NAMALWA (cell line): ENCODE measurements around the gene VMAC.

Experiments
- DNase-seq: peaks from one replicate; pipeline ENCODE4 v3.0.0-alpha.2; 2015; ENCODE audit warnings: low spot score

VMAC gene

DNA sequence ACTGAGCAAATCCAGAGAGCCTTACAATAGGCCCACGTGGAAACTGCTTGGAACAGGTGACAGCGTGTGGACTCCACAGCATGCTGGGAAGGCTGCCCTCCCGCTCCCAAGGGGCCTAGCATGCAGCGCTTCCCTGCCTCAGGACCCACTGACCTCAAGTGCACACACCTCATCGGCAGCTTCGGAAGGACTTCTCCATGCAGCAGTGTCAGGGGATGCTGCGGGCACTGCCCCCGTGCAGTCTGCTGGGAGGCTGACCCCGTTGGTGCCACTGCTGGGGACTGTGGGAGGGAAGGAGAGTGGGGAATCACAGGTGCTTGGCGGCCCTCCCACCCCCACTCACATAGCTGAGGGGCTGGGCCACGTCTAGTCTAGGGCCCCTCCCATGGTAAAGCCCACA, 26.6 kb downstream of the VMAC start:
- no peak for DNase-seq

DNA sequence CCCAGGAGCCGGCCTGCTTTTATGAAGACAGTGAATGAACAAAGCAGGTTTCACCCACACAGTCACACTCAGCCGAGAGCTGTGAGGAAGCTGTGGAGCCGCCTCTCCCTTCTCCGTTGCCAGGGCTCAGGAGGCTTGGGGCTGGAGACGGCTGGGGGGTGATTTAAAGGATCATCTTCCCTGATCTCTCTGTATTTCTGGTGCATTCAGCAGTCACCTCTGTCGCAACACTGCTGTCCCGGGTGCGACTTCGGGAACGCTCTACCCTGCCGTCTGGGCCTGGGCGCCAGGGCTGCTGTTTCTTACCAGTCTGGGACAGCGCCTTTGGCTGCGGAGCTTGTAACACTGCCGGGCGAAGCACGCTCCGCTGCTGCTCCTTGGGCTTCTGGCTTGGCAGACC, 27.5 kb downstream of the VMAC start:
- no peak for DNase-seq

DNA sequence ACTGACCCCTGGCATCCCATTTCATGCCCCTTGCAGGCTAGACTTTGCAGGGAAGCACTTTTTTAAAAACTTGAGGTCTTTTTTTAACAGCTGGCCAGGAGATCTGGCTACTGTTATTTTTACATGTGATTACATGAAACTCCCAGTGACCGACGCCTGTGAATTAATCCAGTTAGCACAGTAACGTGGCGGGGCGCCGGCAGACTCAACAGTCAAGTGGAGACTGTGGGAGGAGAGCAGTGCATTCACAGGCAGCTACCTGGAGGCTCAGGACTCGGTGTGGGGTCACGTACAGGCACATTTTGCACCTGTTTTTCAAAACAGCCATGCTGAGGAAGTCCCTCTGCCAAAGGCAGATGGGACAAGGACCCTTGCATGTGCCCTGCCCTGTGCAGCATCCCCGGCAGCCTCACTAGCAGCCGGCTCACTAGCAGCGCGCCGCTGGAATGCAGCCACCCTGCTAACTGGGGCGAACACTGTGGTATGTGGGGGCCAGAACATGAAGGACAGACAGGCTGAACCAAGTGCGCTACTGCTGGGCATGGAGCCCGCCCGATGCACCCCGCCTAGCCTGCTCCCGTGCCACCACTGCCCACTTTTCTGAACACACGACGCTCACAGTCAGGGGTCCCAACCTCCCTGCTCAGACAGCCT, 28.1 kb downstream of the VMAC start:
- DNase-seq: no peak

DNA sequence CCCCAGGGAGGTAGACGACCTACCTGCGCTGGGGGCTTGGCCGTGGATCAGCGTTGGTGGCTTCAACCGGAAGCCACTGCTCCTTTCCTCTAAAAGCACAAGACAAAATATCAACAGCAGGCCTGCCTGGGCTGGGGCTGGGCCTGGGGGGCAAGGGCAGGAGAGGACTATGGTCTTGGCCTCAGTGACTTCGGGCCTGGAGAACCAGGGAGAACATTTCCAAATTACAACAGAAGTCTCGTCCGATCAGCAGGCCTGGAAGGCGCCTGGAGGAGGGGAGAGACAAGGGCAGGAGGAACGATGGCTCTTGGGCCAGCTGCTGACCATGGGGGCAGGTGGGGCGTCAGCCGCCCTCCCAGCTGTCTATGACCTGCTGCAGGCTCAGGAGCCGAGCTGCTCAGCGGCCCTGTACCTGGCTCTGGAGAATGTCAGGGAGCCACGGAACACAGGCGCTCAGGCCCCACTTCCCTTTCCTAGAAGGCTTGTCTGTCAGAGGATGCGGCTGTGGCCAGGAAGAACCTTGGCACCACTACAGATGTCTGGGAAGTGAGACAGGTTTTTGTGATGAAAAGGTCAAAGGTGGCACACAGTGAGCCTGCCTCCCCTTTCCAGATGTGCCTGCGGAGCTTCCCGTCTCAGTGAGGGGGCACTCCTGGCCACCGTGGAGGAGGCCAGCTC, 28.9 kb downstream of the VMAC start:
- DNase-seq: no peak

DNA sequence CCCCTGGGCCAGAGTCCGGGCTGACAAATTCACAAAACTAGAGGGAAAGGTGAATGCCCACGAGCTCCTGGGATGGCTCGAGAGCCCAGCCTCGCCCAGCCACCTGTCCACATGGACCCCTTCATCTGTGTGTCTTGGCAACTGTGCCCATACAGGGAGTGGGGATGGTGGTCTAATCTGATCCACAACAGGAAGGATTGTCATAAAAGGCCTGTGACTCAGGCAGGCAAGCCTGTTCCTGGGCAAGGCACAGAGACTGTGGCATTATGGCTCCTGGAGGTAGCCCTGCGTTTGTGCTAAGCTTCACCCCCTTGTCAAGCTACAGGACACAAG, 29.4 kb downstream of the VMAC start:
- DNase-seq: no peak

DNA sequence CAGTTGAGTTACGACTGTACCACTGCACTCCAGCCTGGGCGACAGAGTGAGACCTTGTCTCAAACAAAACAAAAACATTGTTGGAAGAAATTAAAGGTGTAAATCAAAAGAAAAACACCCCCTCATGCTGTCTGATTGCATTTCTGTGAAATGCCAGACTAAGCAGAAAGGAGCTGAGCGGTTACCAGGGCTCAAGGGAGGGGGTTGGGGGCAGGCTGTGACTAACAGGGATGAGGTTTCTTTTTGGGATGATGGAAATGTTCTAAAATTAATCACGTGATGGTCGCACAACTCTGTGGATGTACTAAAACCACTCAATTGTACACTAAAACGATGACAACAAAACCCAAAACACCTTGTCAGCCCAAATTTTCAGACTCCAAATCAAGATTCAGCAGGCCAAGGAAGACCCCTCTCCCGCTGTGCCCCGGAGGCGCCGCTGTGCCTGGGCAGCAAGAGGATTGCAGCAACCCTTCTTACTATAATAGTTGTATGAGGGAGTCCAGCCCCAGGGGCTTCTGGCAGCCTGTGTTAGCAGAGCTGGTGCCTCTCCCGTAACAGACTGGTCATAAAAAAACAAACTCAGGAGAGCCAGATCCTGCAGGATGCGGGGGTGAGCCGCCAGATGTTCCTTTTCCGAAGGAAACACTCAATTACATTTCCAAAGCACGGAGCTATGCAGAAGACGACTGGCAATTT, 30.3 kb downstream of the VMAC start:
- DNase-seq: no peak

DNA sequence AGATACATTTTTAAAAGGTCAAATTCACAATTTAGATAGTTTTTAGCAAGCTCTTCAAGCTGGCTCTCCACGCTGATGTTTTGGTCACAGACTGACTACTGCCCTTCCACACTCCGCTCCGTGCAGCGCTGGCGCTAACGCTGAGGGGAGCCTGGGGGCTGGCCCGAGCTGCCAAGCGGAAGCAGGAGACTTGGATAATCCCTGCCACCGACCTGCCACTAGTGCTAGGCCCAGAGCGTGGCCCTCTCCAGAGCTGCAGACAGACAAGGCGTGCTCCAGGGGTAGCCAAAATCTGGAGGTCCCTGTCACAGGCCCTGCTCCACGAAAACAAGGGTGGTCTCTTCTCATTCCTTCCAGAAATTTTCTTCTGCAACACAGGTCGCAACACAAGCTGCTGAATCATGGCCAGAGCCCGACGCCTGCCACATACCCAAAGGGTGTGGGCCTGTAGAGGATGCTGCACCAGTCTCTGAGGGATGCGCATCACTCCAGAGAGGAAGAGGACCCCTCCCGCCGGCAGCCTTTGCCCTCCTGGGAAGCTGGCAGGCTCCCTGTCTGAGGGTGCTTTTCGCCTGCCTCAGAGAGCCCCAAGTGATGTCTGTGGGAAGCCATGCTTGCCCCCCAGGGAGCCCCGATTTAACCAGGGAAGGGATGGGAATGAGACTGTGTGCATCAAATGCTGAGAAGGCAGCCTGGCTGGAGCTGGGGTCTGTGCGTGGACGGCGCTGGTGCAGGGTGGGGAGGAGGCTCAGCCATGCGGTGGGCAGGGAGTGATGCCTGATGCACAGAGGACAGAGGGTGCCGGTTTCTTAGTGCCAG, 31.0 kb downstream of the VMAC start:
- no peak for DNase-seq

DNA sequence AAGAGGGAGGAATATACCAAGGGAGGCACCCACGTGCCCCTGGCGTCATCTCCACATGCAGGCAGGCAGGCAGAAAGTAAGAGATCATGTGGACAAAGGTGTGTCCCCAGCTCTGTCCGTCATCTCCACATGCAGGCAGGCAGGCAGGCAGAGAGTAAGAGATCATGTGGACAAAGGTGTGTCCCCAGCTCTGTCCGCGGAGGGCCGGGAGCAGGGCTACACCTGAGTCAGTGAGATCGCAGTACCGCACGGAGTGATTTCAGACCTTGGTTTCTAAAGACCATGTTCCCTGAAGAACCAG, 31.6 kb downstream of the VMAC start:
- DNase-seq: no peak

DNA sequence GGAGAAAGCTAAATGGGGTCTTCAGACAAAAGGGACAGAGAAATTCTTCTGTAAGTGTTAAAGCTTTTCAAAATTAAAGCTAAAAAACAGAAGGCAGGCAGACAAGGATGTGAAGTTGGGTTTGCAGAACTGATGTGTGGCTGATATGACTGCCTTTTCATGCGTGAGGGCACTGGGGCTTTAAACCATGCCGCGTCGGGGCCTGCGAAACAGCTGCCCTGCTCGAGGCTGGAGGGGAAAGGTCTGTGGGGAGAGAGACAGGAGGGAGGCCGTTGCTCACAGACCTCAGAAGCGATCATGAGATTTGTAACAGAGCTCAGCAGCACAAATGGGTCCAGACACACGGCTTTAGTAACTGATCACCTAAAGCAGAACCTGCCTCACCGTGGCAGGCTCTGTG, 32.9 kb downstream of the VMAC start:
- DNase-seq: no peak

DNA sequence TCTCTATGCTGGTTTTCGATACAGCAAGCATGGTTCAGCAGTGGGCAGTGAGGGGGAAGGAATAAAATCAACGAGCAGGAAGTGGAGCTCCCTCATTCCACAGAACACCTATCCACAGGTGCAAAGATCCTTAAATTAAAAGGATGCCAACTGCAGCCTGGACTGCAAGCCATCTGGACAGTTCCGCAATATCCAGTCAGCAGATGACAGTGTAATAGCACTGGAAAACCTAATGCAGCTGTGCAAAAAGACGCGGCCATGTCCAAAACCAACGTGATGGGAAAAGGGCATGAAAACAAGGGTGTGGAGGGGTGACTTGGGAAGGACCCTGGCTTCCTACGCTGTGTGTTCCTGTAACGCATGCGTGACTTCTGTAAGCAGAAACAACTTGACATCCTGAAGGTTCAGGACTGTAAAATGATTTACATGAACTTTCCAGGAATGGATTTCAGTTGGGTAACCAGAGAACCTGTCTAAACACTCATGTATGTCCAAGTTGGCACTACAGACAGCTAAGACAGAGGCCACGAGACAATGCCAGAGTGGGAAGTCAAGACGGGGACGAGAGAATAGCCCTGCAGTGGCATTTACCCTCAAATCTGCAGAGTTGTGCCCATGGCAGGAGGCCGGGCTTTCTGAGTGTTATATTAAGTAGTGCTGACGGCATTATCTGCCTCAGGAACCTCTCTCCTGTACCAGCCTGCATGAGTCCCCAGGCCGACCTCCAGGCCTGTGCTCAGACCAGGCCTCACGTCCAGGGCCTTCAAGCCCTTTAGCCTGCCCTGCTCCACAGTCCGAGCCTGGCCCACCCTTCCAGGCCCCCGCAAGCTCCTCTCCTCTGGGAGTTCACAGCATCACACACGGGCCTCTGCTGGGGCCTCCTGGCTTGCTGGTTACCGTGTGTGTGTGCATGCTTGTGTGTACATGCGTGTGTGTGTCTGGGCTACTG, 35.9 kb downstream of the VMAC start:
- DNase-seq: no peak

DNA sequence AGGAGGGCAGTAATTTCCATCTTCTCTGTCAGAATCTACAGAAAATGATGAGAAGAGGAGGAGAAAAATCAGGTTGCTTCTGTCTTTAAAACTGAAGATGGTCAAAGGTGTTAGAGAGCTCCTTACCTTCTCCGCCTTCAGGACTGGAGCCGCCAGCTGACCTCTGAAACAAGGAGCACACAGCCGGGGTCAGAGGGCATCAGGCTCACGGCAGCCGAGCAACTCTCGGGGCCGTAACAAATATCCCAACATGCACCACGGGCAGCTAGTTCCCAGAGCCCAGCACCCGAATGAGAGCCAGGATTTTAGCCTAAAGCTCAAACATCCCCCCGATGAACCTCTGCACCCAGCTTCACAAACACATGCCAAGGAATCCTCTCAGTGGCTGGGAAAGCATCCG, 37.0 kb downstream of the VMAC start:
- DNase-seq: no peak

DNA sequence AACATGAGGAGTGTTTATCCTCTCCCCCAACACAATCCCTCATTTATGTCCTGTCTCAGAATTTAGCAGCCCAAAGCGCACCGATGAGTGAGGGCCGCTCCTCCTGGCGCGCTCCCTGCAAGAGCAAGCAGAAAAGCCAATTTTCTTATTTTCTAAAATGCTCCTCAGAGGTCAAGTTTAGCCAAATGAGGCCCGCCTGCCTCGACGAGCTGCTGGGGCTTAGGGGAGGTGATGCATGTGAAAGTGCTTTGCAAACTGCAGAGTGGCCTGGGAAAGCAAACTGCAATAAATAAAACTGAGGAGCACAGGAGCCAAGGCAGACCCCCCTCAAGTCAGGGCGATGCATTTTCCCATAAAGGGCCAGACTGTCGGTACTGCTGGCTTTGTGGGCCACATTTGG, 38.4 kb downstream of the VMAC start:
- DNase-seq: no peak

DNA sequence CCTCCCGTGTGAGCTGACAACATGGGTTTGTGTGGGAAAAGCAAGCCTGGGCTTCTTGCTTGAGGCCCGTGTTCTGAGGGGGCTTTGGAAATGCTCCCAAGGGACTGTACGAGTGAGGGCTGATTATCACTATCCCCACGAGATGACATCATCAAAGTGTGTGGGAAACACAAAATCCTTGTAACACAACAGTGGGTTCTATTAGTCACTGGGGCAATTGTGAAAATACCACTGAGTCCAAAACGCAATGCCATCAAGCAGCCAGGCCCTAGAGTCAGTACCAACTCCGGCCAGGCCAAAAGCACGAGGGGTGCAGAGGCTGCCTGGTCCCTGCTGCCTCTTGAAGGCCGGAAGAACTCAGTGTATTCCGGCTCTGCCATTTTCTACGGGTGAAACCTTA, 39.0 kb downstream of the VMAC start:
- DNase-seq: no peak

DNA sequence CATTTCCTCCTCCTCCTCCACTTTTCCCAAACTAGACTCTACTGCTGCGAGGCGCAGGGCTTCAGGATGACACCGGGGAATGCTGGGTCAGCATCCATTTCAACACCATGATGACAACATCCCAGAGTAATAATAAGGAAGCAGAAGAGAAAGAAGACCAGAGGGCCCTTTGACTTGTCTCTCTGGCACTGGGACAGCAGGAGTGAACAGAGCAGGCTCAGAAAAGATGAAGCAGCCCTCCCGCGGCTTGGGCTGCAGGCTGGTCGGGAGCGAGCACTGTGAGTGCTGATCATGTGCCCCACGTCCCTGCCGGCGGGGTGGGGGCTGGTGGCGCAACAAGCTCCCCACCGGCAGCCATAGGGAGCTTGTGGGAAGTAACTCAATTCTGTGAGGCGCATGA, 42.8 kb downstream of the VMAC start:
- DNase-seq: no peak

DNA sequence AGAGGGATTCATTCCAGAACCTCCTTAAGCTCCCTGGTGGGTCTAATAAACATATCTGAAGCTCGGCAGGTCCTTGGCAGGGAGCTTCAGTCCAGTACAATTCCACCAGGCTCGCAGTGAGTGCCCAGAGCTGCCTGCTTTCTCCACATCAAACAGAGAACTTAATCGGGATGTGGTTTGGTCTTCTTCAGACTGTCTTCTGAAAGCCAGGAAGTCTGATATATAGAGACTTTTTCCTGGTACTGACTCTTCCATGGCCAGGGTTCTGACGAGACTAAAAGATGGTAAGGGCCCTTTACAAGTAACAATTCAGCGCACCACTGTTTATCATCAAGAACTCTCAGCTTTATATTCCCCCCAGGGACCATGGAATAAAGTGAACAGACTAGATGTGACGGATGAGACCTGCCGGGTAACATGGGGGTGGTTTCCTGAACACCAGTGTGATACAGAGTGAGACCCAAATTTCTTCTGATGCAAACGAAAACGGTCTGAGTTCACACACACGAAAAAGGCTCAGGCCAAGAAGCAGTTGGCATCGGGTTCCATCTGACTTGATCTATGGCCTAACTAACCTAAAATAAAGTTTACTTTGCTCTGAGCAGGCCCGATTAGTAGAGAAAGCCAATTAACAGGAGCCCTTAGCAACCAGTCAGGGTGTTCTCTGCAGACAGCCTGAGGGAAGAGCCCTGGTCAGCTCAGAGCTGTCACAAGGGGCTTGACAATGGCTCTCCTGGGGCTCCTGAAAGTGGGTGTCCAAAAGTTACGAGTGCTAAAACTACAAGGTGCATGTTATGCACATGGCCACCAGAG, 44.3 kb downstream of the VMAC start:
- no peak for DNase-seq

DNA sequence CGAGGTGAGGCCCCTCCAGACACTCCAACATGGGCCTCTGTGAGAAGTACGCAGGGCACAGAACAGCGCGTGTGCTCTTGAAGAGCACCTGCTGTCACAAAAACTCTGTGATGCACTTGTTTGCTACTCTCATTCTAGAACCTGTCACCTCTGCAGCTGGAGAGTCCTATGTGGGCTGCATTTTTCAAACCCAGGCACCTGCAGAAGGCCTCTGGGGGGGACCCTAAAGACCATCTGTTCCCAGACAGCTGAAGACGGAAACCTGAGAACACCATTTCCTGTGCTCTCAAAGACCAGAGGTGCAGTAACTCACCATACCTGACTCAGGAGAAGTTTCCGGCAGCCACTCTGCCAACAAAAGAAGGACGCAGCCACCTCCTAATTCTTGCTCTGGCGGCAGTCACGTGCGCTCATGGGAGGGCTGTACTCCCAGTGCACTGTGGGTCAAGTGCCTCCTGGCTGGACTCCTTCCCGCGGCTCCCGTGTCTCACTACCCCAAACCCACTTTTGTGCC, 45.2 kb downstream of the VMAC start:
- peak; percentile 71 for DNase-seq

DNA sequence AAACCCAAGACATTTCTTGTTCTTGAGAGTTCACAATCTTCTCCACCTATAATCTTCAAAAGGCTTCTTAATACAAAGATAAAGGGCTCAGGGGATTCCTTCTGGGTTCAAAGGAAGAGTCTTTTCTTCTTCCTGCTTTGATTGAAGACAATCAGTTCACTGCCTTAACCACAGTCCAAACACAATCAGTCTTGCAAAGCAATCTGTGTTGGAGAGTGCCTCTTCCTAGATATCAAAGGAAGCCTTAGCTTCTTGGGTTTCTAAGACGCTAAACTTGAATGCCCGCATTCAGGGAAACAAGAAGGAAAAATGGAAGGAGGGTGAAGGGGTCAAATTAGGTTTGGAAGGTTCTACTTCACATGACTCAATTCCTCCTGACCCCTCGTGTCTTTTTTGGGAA, 46.1 kb downstream of the VMAC start:
- DNase-seq: no peak

DNA sequence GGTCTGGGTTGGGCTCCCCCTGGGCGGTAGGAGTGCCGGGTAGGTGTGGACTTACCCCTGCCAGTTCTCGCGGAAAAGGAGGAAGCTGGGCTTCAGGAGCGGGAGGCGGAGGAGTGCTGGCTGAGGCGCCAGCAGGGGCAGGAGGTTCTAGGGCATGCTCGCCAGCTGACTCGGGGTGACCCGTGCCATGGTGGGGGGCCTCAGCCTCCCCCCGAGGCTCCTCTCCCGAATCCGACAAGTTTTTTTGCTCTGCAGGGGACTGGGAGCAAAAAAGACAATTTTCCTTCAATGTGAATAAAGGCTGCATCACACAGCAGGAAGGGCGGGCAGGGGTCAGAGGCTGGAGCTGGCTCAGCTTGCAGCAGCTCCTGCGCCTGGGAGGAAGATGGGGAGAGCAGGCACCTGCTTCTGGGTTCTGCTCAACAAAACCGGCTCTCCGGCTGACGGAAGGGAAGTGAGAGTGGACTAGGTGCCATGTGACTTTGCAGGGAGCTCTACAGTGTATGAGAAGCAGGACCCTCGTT, 46.7 kb downstream of the VMAC start:
- peak; percentile 75 for DNase-seq

DNA sequence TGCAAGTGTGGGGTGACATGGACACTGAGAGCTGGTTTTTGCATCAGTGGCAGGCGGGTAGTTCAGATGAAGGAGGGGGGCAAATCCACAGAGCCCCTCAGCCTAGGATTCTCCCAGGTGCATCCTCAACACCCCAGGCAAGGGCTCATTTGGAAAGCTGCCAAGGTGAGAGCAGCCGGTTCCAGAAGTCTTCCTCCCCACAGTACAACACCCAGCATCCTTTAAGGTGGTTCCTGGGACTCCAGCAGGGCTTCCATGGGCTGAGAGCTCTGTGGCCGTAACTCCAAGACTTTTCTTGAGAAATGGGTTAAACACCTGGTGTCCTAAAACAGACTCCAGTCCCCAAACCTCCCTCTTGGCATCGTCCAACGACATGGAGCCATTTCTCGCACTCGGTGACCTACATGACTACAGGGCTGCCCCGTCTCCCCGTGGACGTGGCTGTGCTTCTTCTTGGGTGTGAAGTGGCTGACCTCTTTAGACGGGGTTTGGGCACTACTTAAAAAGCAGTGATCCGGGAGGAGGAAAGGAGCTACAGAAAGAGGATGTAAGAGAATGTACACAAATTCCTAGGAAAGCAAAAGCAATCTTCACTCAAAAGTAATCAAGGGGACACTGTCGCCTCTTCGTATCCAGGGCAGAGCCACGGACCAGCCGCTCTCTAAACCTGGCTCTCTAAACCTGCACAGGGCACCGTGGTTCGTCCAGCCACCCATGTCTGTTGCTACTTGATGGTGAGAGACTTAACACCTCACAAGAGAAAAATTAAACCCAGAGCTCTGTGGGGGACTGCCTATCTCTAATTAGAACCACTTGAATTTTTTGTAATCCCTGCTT, 47.7 kb downstream of the VMAC start:
- no peak for DNase-seq
